Astrocyte (in vitro differentiated cells and primary cell): ENCODE measurements around the gene C1QTNF1. TPM values are rescaled to one million over a fixed set of nuclear protein-coding genes. Genes with fewer than 3 reads are reported as not detected.
A peak's percentile ranks its signal among the peaks of the same experiment; 100 is the strongest.

Experiments
- DNase-seq: peaks from one replicate; pipeline ENCODE4 v3.0.0-alpha.2; 2010; ENCODE audit warnings: low read depth
- FAIRE-seq: peaks from 2 replicates; lab custom pipeline; 2011; peaks lifted over from hg19 to GRCh38; lab: Jason Lieb, UNC
- H2AFZ ChIP-seq: 2 replicates; pipeline ENCODE4 v1.6.0; 2012; ENCODE audit warnings: low read depth, low read length, inconsistent platforms
- H3K27ac ChIP-seq: 2 replicates; pipeline ENCODE4 v1.5.1; 2011; ENCODE audit warnings: low read depth, low read length, inconsistent platforms
- H3K27me3 ChIP-seq: 2 replicates; pipeline ENCODE4 v1.6.0; 2011; ENCODE audit warnings: low read length, inconsistent platforms; ENCODE audit not compliant: insufficient read depth
- H3K36me3 ChIP-seq: 2 replicates; pipeline ENCODE4 v1.5.1; 2011; ENCODE audit warnings: low read length, inconsistent platforms; ENCODE audit not compliant: insufficient read depth
- H3K4me1 ChIP-seq: 2 replicates; pipeline ENCODE4 v1.5.1; 2011; ENCODE audit warnings: low read length, inconsistent platforms; ENCODE audit not compliant: insufficient read depth
- H3K4me2 ChIP-seq: 2 replicates; pipeline ENCODE4 v1.6.0; 2012; ENCODE audit warnings: low read length, inconsistent platforms
- H3K4me3 ChIP-seq: 2 replicates; pipeline ENCODE4 v1.5.1; 2011; ENCODE audit warnings: low read depth, mild to moderate bottlenecking, low read length, inconsistent platforms; ENCODE audit not compliant: insufficient read depth
- H3K79me2 ChIP-seq: 2 replicates; pipeline ENCODE4 v1.6.0; 2012; ENCODE audit warnings: mild to moderate bottlenecking, low read length, inconsistent platforms; ENCODE audit not compliant: insufficient read depth
- H3K9ac ChIP-seq: 2 replicates; pipeline ENCODE4 v1.6.0; 2012; ENCODE audit warnings: mild to moderate bottlenecking, low read length, inconsistent platforms
- H3K9me3 ChIP-seq: 2 replicates; pipeline ENCODE4 v1.5.1; 2012; ENCODE audit warnings: low read depth, mild to moderate bottlenecking, low read length, inconsistent platforms; ENCODE audit not compliant: insufficient read depth
- H4K20me1 ChIP-seq: 2 replicates; pipeline ENCODE4 v1.6.0; 2012; ENCODE audit warnings: low read length, inconsistent platforms; ENCODE audit not compliant: insufficient read depth
- H3K27ac Mint-ChIP-seq: one replicate; pipeline ENCODE4 v1.8.0; 2021; ENCODE audit warnings: mild to moderate bottlenecking, mixed read lengths; ENCODE audit not compliant: unreplicated experiment
- H3K27me3 Mint-ChIP-seq: one replicate; pipeline ENCODE4 v1.8.0; 2021; ENCODE audit warnings: low read depth, mixed read lengths; ENCODE audit not compliant: unreplicated experiment
- H3K36me3 Mint-ChIP-seq: one replicate; pipeline ENCODE4 v1.8.0; 2021; ENCODE audit warnings: low read depth, mixed read lengths; ENCODE audit not compliant: unreplicated experiment
- H3K4me1 Mint-ChIP-seq: one replicate; pipeline ENCODE4 v1.8.0; 2021; ENCODE audit warnings: low read depth, mixed read lengths; ENCODE audit not compliant: unreplicated experiment
- H3K4me3 Mint-ChIP-seq: one replicate; pipeline ENCODE4 v1.8.0; 2021; ENCODE audit warnings: mild to moderate bottlenecking, moderate library complexity, mixed read lengths; ENCODE audit not compliant: unreplicated experiment
- H3K9me3 Mint-ChIP-seq: one replicate; pipeline ENCODE4 v1.8.0; 2021; ENCODE audit warnings: mild to moderate bottlenecking, mixed read lengths; ENCODE audit not compliant: unreplicated experiment
- EZH2 ChIP-seq: IDR thresholded peaks from 2 replicates; pipeline ENCODE4 v1.6.1; 2012; ENCODE audit warnings: mild to moderate bottlenecking, low read length, inconsistent platforms; ENCODE audit not compliant: insufficient read depth
- total RNA-seq: library from RNA; stranded (reverse); gene quantifications from 2 replicates; pipeline ENCODE4 v1.2.1, GENCODE V29; 2021
- TF ChIP-seq, protein P1 (sequence below): IDR thresholded peaks from 2 replicates; pipeline ENCODE4 v1.5.1; 2011; ENCODE audit warnings: low read depth, mild to moderate bottlenecking, inconsistent platforms, low read length, moderate library complexity; ENCODE audit not compliant: insufficient read depth

Gene C1QTNF1
- total RNA-seq, 1 donor from 2014 or later, result 2.2 TPM

DNA sequence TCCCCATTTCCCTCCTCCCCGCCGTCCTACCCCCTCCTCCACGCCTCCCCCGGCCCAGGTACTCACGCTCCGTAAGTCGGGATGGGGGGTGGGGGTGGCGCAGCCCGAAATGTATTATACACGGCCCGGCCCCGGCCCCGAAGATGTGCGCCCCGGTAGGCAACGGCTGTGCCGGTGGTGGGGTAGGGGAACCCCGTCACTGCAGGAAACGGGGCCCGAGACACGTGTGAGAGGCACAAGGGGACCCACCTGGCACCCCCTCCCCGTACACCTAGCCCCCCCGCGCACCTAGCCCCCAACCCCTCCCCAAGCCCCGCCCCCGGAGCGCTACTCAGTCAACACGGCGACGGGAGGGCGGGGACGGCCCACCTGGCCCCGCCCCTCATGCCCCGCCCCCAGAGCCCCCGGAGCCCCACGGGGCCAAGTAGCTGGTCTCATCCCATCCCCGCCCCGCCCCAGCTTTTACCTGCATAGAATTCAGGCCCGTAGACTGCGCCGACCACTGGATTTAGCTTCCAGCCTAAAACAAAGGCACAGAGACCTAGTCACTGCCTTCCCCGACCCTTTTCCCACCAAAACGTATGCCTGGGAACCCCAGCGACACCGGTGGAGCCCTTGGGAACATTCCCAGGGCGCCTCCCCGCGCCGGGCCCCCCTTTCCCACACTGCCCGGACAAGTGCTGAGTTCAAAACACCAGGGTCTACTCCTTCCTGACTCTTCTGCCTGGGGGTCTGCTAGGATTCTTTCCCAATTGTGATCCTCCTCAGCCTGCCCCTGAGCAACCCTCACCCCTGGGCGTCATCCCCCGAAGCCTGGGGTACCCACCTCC, 73.5 kb downstream of the C1QTNF1 start:
- Mint-ChIP-seq H3K9me3 (no peaks in the 10 kb centered on the region), H3K4me3 (no peak overlapping the region), H3K36me3 (no peaks in the 10 kb centered on the region), H3K27ac (no peak overlapping the region), H3K4me1 (no peaks in the 10 kb centered on the region), H3K27me3 (peaks cover 45% of the 10 kb centered on the region)
- H3K27me3 ChIP-seq, result peaks cover 17% of the 10 kb centered on the region
- no peaks in the 10 kb centered on the region for H3K36me3 ChIP-seq
- H3K9me3 ChIP-seq, result no peaks in the 10 kb centered on the region
- no peaks in the 10 kb centered on the region for H3K4me1 ChIP-seq
- no peak overlapping the region for H3K9ac ChIP-seq
- peak; percentile 25 for TF ChIP-seq EZH2
- TF ChIP-seq, protein P1, sequence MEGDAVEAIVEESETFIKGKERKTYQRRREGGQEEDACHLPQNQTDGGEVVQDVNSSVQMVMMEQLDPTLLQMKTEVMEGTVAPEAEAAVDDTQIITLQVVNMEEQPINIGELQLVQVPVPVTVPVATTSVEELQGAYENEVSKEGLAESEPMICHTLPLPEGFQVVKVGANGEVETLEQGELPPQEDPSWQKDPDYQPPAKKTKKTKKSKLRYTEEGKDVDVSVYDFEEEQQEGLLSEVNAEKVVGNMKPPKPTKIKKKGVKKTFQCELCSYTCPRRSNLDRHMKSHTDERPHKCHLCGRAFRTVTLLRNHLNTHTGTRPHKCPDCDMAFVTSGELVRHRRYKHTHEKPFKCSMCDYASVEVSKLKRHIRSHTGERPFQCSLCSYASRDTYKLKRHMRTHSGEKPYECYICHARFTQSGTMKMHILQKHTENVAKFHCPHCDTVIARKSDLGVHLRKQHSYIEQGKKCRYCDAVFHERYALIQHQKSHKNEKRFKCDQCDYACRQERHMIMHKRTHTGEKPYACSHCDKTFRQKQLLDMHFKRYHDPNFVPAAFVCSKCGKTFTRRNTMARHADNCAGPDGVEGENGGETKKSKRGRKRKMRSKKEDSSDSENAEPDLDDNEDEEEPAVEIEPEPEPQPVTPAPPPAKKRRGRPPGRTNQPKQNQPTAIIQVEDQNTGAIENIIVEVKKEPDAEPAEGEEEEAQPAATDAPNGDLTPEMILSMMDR, result no peak
- H3K27ac ChIP-seq, result no peak overlapping the region
- FAIRE-seq (no peak), DNase-seq (no peak)
- no peak overlapping the region for H3K4me2 ChIP-seq
- H2AFZ ChIP-seq, result no peak overlapping the region
- H3K4me3 ChIP-seq, result no peak overlapping the region
- no peaks in the 10 kb centered on the region for H3K79me2 ChIP-seq
- H4K20me1 ChIP-seq, result no peaks in the 10 kb centered on the region

GRCh38 chr17:79098282-79098867, 74.4 kb downstream of the C1QTNF1 start:
- Histone ChIP-seq H3K4me3 (no peak overlapping the region), H3K79me2 (no peaks in the 10 kb centered on the region), H2AFZ (no peak overlapping the region), H4K20me1 (no peaks in the 10 kb centered on the region), H3K4me2 (no peak overlapping the region), H3K27me3 (peaks cover 17% of the 10 kb centered on the region), H3K4me1 (no peaks in the 10 kb centered on the region), H3K27ac (no peak overlapping the region), H3K9me3 (no peaks in the 10 kb centered on the region), H3K9ac (no peak overlapping the region), H3K36me3 (no peaks in the 10 kb centered on the region)
- Mint-ChIP-seq H3K9me3 (no peaks in the 10 kb centered on the region), H3K27me3 (peaks cover 43% of the 10 kb centered on the region), H3K36me3 (no peaks in the 10 kb centered on the region), H3K4me1 (no peaks in the 10 kb centered on the region), H3K27ac (no peak overlapping the region), H3K4me3 (no peak overlapping the region)
- no peak for TF ChIP-seq EZH2
- TF ChIP-seq, protein P1, result no peak
- FAIRE-seq (no peak), DNase-seq (no peak)

Other genes starting within 250 kb of the C1QTNF1 start
- gene CYTH1, start 241.9 kb upstream of the C1QTNF1 start, total RNA-seq, result 22.4 and 25.0 TPM in 2 replicates
- gene USP36, start 183.4 kb upstream of the C1QTNF1 start, total RNA-seq, result 48.1 and 51.0 TPM in 2 replicates
- gene CEP295NL, start 121.0 kb upstream of the C1QTNF1 start, total RNA-seq, result 1.3 and 1.6 TPM in 2 replicates
- gene TIMP2, start 98.8 kb upstream of the C1QTNF1 start, total RNA-seq, result 184 and 187 TPM in 2 replicates
- 495 and 654 TPM in 2 replicates for gene LGALS3BP, start 44.2 kb upstream of the C1QTNF1 start, total RNA-seq
- gene CANT1, start 14.4 kb upstream of the C1QTNF1 start, total RNA-seq, result 71.3 and 72.1 TPM in 2 replicates
- gene ENGASE, start 50.7 kb downstream of the C1QTNF1 start, total RNA-seq, result 11.5 and 11.6 TPM in 2 replicates